Measurements from ENCODE around the gene MTCL3.

The MTCL3 gene

GRCh38 chr6:127533011-127533410 is 13.9 kb upstream of the MTCL3 start:
- Histone ChIP-seq H3K9ac (replicated peaks; ENCODE audit: extremely low read depth, insufficient read depth, low read length) (no peak overlapping the region), H3K4me3 (replicated peaks in 1 of 3; ENCODE audit: insufficient read depth in 1 of 3, low read depth in 1 of 3, low read length in 3 of 3) (no peak overlapping the region), H4K20me1 (replicated peaks; ENCODE audit: control insufficient read depth, extremely low read depth, insufficient read depth, low read length) (no peaks in the 10 kb centered on the region), H3K4me2 (ENCODE audit: insufficient read depth, low read length) (no peak overlapping the region), H3K9me3 (replicated peaks; ENCODE audit: control insufficient read depth, insufficient read depth, low read length) (no peaks in the 10 kb centered on the region), H3K27me3 (ENCODE audit: control insufficient read depth in 2 of 2, insufficient read depth in 2 of 2, low read length in 2 of 2) (peaks cover 9 to 27% of the 10 kb centered on the region in 2 experiments), H3K79me2 (ENCODE audit: control insufficient read depth, insufficient read depth, low read length) (no peaks in the 10 kb centered on the region), H3K4me1 (ENCODE audit: control insufficient read depth, extremely low read depth, insufficient read depth, low read length) (no peaks in the 10 kb centered on the region), H3K9me1 (replicated peaks; ENCODE audit: control insufficient read depth, extremely low read depth, insufficient read depth, low read length) (no peaks in the 10 kb centered on the region), H3K27ac (ENCODE audit: insufficient read depth, low read depth, low read length) (no peak overlapping the region), H3K36me3 (ENCODE audit: control insufficient read depth in 2 of 2, extremely low read depth in 1 of 2, insufficient read depth in 2 of 2, low read length in 2 of 2) (no peaks in the 10 kb centered on the region), H2AFZ (ENCODE audit: low read depth, low read length) (no peak overlapping the region)
- TF ChIP-seq POLR2A (IDR thresholded peaks at IDR 0.05; ENCODE audit: low read depth, low read length) (no peak), FOS (IDR thresholded peaks at IDR 0.05; ENCODE audit: borderline replicate concordance, insufficient read depth, low read length) (no peak), EZH2 (IDR thresholded peaks at IDR 0.05; ENCODE audit: borderline replicate concordance, low read depth, low read length, severe bottlenecking) (no peak), CTCF (IDR thresholded peaks at IDR 0.05; ENCODE audit: extremely low read depth in 1 of 2, insufficient read depth in 1 of 2, low read depth in 1 of 2, low read length in 2 of 2) (no peak)
- dilution Hi-C loops (cut with MboI; ENCODE audit: extremely low pct_ligation_motif_present, low sequenced_read_pairs) = no loop called here
- POLR2A ChIA-PET = no interaction called here
- no TSS peak for BruUV-seq (replicated peaks)
- FAIRE-seq (no peak), DNase-seq (ENCODE audit: low read depth, low spot score) (no peak)
- CTCF ChIA-PET = interaction anchor here (1.7 kb wide), 2 partner anchors 16 to 17 kb away, joined by 4 to 6 read pairs; no protein-coding TSS in a partner anchor
- intact Hi-C loops (cut with micrococcal nuclease) = no loop called here

GRCh38 chr6:127522714-127523113 is 3.6 kb upstream of the MTCL3 start:
- Histone ChIP-seq H3K9me1 (replicated peaks; ENCODE audit: control insufficient read depth, extremely low read depth, insufficient read depth, low read length) (no peaks in the 10 kb centered on the region), H2AFZ (ENCODE audit: low read depth, low read length) (no peak overlapping the region), H3K36me3 (ENCODE audit: control insufficient read depth in 2 of 2, extremely low read depth in 1 of 2, insufficient read depth in 2 of 2, low read length in 2 of 2) (no peaks in the 10 kb centered on the region), H3K4me1 (ENCODE audit: control insufficient read depth, extremely low read depth, insufficient read depth, low read length) (peaks cover 7% of the 10 kb centered on the region), H3K79me2 (ENCODE audit: control insufficient read depth, insufficient read depth, low read length) (no peaks in the 10 kb centered on the region), H4K20me1 (replicated peaks; ENCODE audit: control insufficient read depth, extremely low read depth, insufficient read depth, low read length) (no peaks in the 10 kb centered on the region), H3K4me2 (ENCODE audit: insufficient read depth, low read length) (no peak overlapping the region), H3K9me3 (replicated peaks; ENCODE audit: control insufficient read depth, insufficient read depth, low read length) (no peaks in the 10 kb centered on the region), H3K27me3 (ENCODE audit: control insufficient read depth in 2 of 2, insufficient read depth in 2 of 2, low read length in 2 of 2) (peaks cover 18 to 38% of the 10 kb centered on the region in 2 experiments), H3K4me3 (replicated peaks in 1 of 3; ENCODE audit: insufficient read depth in 1 of 3, low read depth in 1 of 3, low read length in 3 of 3) (no peak overlapping the region), H3K27ac (ENCODE audit: insufficient read depth, low read depth, low read length) (no peak overlapping the region), H3K9ac (replicated peaks; ENCODE audit: extremely low read depth, insufficient read depth, low read length) (no peak overlapping the region)
- POLR2A ChIA-PET = no interaction called here
- TF ChIP-seq MAX (IDR thresholded peaks at IDR 0.05; ENCODE audit: insufficient read depth, insufficient read length) = no peak
- CTCF ChIA-PET = no interaction called here
- DNase-seq (ENCODE audit: low read depth, low spot score) (no peak), FAIRE-seq (no peak)
- intact Hi-C loops (cut with micrococcal nuclease) (no loop called here), dilution Hi-C loops (cut with MboI; ENCODE audit: extremely low pct_ligation_motif_present, low sequenced_read_pairs) (no loop called here)
- BruUV-seq (replicated peaks) = no TSS peak
